Stimulated activated naive B cell treated with anti-CD40 and anti-IgM and Interleukin-4, amounts not matched to agents 10 μg/mL and 1 μg/mL and 100 μg/mL, for 72 hours (primary cell): ENCODE results near the gene ADIRF.

ENCODE experiments used
- ATAC-seq, 2 donors: fragments of 150-1000 bp; cut with Tn5 transposase; replicated peaks; 2 replicates each; pipeline ENCODE4 v1.10.0; 2021; ENCODE audit warnings: moderate library complexity in 1 of 2
- DNase-seq: peaks from one replicate; pipeline ENCODE4 v3.0.0; 2021
- H3K27ac Mint-ChIP-seq: one replicate; pipeline ENCODE4 v1.8.0; 2022; ENCODE audit warnings: mild to moderate bottlenecking, mixed read lengths
- H3K27me3 Mint-ChIP-seq, 2 donors: one replicate each; pipeline ENCODE4 v1.8.0; 2022; ENCODE audit warnings: mixed read lengths in 2 of 2
- H3K36me3 Mint-ChIP-seq, 2 donors: one replicate each; pipeline ENCODE4 v1.8.0; 2022; ENCODE audit warnings: mixed read lengths in 2 of 2, mild to moderate bottlenecking in 1 of 2
- H3K4me1 Mint-ChIP-seq, 2 donors: one replicate each; pipeline ENCODE4 v1.8.0; 2022; ENCODE audit warnings: mixed read lengths in 2 of 2, mild to moderate bottlenecking in 1 of 2
- H3K4me3 Mint-ChIP-seq, 2 donors: one replicate each; pipeline ENCODE4 v1.8.0; 2022; ENCODE audit warnings: mild to moderate bottlenecking in 2 of 2, mixed read lengths in 2 of 2, moderate library complexity in 1 of 2
- H3K9me3 Mint-ChIP-seq, 2 donors: one replicate each; pipeline ENCODE4 v1.8.0; 2022; ENCODE audit warnings: mixed read lengths in 2 of 2, mild to moderate bottlenecking in 1 of 2

The ADIRF gene

DNA sequence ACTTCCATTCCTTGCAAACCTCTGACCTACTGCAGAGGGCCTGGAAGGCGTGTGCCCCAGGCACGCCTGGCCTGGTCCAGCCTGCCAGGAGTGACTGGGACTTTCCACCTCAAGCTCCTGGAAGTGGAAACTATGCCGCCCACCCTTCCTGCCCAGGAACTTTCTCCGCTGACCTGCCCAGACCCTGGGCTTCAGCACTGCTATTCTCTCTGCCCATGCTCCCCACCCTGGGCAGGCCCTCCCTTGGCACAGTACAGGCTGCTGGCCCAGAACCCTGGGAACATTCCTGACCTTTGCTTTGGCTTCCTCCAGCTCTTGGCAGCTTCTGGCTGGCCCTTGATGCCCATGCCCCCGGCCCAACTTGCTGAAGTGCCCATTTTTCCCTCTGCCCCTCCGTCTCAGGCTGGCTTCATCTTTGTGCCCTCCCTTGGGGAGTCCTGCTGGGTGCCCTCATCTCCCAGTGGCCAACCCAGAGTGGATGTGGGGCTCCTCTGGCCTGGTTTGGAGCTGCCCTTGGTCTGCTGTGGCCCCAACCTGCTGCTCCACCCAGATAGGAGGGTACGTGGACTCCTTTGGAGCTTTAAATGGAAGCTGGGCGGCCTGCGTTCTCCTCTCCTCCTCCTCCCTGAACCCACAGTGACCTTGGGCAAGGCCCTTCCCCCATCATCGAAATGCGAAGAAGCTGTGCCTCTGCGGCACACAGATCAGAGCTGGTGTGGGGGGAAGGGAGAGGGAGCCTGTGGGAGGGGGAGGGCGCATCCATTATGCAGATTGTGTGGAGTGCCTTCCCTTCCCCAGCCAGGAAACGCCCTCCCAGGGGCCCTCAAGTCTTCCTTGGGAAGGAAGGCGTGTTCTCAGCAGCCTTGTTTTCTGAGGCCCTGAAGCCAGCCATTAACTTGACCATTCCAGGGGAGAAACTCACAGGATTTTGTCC lies 14.3 kb upstream of the ADIRF start:
- DNase-seq, result no peak
- H3K27ac Mint-ChIP-seq, result no peak overlapping the region
- H3K4me3 Mint-ChIP-seq, result no peak overlapping the region
- peaks cover 3 to 10% of the 10 kb centered on the region in 2 donors for H3K36me3 Mint-ChIP-seq
- H3K4me1 Mint-ChIP-seq, result peaks cover 5 to 6% of the 10 kb centered on the region in 2 donors
- H3K27me3 Mint-ChIP-seq, result peaks cover 9 to 24% of the 10 kb centered on the region in 2 donors
- peaks cover 8 to 9% of the 10 kb centered on the region in 2 donors for H3K9me3 Mint-ChIP-seq
- ATAC-seq, result peak in 1 of 2 donors; percentile 14

DNA sequence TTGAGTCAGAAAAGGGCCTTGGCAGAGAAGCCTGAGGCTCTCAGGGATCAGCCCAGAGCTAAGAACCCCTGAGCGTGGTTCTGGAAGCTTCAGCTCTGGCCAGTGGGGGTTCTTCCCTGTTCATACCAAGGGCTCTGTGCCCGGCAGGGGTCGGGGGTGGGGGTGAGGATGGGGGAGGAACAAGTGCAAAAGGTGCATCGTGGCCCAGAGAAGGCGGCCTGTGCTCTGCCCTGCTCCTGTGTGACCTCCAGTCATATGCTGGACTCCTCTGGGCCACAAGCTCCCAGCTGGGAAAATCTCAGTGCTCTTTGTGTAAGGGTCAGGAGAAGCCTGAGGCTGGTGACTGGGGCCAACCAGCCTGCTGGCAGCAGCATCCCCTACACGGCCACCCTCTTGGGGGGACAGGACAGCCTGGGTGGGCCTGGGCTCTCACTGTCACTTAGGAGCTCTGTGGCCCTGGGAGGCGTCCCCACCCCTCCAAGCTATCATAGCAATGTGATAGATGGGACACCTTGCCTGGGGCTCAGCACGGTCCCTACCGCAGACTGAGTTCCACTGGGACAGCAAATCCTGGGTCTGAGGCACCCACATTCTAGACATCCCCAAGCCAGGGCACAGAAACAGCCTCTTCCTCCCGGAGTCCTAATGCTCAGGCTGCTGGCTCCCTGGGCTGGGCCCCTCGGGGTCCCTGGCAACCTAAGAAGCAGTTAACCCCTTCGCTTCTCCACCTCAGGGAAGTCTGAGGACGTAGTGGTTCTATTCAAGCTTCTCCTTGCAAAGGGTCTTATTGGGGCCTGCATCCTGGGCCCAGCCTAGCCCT lies 13.4 kb upstream of the ADIRF start:
- Mint-ChIP-seq H3K9me3 (peaks cover 8 to 9% of the 10 kb centered on the region in 2 donors), H3K36me3 (peaks cover 3 to 10% of the 10 kb centered on the region in 2 donors), H3K4me1 (peaks cover 5 to 6% of the 10 kb centered on the region in 2 donors), H3K27ac (no peak overlapping the region), H3K27me3 (peaks cover 14 to 24% of the 10 kb centered on the region in 2 donors), H3K4me3 (no peak overlapping the region)
- DNase-seq, result no peak
- peak in 1 of 2 donors; percentile 15 for ATAC-seq

DNA sequence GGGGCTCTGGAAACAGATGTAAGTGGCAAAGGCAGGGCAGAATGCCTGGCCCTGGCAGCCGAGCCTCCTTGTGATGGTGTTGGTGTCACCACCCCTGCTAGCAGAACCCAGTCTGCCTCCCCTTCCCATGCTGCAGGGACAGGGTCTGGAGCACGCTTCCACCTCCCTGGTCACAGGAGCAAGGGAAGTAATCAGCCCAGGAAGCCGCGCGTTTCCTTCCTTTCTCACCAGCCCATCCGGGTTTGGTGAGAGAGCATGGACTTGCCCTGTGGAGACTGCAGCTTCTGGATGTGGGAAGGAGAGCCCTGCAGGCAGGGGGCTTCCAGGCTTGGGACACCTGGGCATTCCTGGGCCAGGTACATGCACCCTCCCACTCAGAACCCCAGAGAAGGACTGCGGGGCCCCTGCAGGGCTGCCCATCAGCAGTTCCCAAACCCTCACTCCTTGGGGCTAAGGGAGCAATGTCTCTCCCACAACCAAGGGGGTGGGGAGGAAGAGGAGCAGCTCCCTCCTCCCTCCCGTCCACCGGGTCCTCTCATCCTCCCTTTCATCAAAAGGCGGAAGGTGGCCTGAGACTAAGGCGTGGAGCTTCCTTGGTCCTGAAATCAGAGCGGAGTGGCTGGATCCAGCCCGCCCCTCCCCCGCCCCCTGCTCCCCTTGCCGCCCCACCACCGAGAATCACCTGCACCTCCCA lies 12.6 kb upstream of the ADIRF start:
- peaks cover 5 to 6% of the 10 kb centered on the region in 2 donors for H3K4me1 Mint-ChIP-seq
- DNase-seq, result no peak

DNA sequence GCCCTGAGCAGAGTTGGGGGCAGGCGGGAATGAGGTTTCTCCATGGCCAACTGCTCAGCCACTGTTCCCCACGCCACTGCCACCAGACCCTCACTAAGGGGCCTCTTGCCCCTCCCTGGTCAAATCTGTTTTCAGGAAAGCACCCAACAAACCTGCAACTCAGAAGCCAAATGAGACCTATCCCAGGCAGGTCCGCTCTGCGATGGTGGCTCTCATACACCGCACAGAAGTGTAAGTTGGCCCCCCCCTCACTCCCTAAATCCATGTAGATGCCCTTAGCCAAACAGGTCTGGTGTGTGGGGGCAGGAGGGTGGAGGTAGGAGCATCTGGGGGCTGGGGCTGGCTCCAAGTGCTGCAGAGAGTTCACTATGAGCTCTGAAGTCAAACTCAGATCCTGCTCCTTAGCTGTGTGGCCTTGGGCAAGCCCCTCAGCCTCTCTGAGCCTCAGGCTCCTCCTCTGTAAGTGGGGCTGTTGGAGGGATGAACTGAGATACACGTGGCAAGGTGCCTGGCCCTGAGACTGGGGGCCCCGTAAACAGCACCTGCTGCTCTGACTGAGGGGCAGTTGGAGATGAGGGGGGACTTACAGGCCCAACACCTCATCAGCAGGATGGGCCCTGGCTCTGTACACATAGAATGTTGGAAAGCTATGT lies 12.0 kb upstream of the ADIRF start:
- H3K36me3 Mint-ChIP-seq, result peaks cover 3 to 10% of the 10 kb centered on the region in 2 donors
- no peak for ATAC-seq
- H3K27me3 Mint-ChIP-seq, result peaks cover 14 to 29% of the 10 kb centered on the region in 2 donors
- peaks cover 8 to 9% of the 10 kb centered on the region in 2 donors for H3K9me3 Mint-ChIP-seq
- DNase-seq, result no peak
- H3K4me3 Mint-ChIP-seq, result no peak overlapping the region
- peaks cover 5 to 6% of the 10 kb centered on the region in 2 donors for H3K4me1 Mint-ChIP-seq
- no peak overlapping the region for H3K27ac Mint-ChIP-seq

More for the DNA sequence above, 12.6 kb upstream of the ADIRF start:
- ATAC-seq, result no peak
- Mint-ChIP-seq H3K36me3 (peaks cover 3 to 10% of the 10 kb centered on the region in 2 donors), H3K4me3 (no peak overlapping the region), H3K9me3 (peaks cover 8 to 9% of the 10 kb centered on the region in 2 donors), H3K27me3 (peaks cover 14 to 28% of the 10 kb centered on the region in 2 donors), H3K27ac (no peak overlapping the region)

DNA sequence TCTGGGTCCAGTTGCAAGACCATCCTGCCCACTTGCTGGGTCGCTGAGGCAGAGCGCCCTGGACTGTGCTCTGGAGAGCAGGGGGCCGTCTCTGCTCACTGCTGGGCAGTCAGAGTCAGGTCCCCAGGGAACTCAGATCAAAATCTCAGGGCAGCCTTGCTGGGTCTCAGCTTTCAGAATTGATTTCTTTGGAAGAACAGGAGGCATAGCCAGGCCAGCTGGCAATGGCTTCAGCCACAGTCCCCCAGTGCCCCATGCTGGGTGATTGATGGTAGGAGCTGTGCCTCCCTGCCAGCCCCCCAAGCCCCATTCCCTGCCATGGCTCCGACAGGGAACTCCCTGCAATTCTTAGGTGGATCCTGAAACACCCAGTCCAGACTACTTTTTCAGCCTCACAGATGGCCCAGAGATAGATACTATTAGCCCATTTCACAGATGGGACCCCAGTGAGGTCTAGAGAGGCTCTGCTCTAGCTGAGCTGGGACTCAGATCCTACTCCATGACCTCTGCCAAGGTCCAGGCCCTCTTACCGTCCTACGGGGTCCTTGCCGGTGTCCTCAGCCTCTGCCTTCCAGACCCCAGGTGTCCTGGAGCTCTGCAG lies 11.3 kb upstream of the ADIRF start:
- no peak for DNase-seq
- Mint-ChIP-seq H3K4me3 (no peak overlapping the region), H3K27me3 (peaks cover 14 to 29% of the 10 kb centered on the region in 2 donors), H3K36me3 (peaks cover under 1 to 6% of the 10 kb centered on the region in 2 donors), H3K9me3 (peaks cover 6 to 7% of the 10 kb centered on the region in 2 donors), H3K4me1 (peaks cover 5 to 6% of the 10 kb centered on the region in 2 donors), H3K27ac (no peak overlapping the region)
- ATAC-seq, result no peak

DNA sequence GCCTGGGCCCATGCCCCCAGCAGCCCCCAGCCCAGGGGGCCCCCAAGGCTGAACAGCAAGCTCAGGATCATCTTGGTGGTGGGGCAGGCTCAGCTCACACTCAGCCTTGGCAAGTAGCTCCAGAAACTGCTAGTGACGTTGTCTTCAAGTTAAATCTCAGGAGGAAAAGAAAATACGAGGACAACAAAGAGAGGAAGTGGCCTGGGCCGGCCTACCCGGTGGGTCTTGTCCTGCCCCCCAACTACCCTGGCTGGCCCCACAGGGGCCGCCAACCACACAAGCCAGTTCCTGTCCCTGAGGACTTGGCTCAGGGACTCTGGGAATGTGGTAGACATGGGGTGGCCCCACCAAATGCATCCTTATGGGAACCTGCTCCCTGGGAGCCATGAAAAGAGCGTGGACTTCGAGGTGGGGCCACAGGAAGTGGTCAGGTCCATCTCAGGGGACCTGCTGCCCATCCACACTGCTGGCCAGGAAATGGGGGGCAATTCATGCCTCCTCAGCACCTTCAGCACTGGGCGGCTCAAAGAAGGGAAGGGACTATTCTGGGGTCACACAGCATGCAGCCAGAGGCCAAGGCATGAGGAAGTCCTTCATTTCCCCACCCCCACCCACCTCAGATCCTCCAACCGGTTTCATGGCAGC lies 10.7 kb upstream of the ADIRF start, which contains the start of gene MMRN2:
Gene MMRN2, minus strand, starts transcription at position 145 of the 645 bp plus-strand sequence. Its CDS starts 74 bp downstream, at position 71.
- ATAC-seq, result no peak
- DNase-seq, result no peak
- Mint-ChIP-seq H3K4me1 (peaks cover 5 to 6% of the 10 kb centered on the region in 2 donors), H3K36me3 (no peaks in the 10 kb centered on the region), H3K9me3 (peaks cover 0 to 3% of the 10 kb centered on the region in 2 donors), H3K27ac (no peak within 1 kb of the TSS), H3K4me3 (no peak within 1 kb of the TSS), H3K27me3 (peaks cover 14 to 29% of the 10 kb centered on the region in 2 donors)

DNA sequence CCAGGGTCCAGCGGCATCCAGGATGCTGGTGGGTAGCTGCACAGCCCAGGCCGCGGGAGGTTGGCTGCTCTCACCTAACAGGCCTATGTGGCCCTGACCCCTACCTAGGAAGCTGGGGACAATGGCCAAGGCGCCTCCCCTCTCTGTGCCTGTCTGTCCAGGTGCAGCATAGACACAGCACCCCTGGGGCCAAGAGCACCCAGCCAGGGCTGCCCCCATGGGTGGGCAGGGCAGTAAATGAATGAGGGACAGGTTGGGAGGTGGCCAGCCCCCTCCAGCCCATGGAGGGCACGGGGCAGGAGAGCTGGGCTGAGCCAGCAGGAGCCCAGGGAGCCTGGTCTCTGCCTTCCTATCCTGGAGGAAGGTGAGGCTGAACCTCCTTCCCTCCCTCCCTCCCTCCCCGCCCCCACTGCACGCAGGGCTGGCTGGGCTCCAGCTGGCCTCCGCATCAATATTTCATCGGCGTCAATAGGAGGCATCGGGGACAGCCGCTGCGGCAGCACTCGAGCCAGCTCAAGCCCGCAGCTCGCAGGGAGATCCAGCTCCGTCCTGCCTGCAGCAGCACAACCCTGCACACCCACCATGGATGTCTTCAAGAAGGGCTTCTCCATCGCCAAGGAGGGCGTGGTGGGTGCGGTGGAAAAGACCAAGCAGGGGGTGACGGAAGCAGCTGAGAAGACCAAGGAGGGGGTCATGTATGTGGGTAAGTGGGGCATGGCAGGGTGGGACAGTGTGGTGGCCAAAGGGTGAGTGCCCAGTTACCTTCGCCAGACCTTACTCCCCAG lies 10.0 kb upstream of the ADIRF start, which contains the start of gene SNCG:
Gene SNCG, plus strand, starts transcription at position 484 of the 785 bp plus-strand sequence. Its CDS starts 99 bp downstream, at position 583.
- no peak within 1 kb of the TSS for H3K27ac Mint-ChIP-seq
- H3K27me3 Mint-ChIP-seq, result peaks cover 14 to 29% of the 10 kb centered on the region in 2 donors
- ATAC-seq (no peak), DNase-seq (no peak)
- H3K9me3 Mint-ChIP-seq, result peaks cover 0 to 3% of the 10 kb centered on the region in 2 donors
- no peak within 1 kb of the TSS for H3K4me3 Mint-ChIP-seq
- H3K4me1 Mint-ChIP-seq, result peaks cover 5 to 6% of the 10 kb centered on the region in 2 donors
- no peaks in the 10 kb centered on the region for H3K36me3 Mint-ChIP-seq

DNA sequence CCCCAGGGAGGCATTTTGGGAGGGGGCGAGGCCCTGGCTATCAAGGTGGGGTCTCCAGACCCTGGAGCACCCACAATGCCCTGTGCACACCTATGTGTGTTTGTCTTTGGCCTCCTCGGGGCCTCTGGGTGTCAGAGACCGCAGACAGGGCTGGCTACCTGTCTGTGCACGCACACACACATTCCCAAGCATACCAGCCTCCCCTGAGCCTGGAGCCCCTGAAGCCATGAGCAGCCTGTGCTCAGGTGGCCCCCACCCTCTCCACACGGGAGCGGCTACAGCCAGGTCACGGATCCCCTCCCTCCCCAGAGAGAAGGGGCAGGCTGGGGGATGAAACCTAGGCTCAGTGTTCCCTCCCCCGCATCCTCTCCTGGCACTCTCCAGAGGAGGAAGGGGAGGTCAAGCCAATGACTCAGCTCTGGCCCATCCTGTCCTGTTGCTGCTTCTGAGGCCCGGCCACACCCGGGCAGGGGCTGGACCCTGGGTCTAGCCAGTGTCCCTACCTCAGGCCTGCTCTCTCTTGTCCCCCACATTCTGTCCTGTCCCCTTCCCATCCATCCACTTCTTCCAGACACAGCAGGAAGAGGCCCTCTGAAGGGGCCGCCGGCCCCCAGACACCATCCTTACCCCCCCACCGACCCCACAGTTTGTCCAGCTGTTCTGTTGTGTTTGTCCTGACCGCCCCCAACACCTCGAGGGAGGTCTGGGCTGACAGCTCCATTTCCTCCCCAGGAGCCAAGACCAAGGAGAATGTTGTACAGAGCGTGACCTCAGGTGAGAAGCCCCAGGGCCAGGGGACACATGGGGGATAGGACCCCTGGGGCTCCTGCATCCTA lies 9.2 kb upstream of the ADIRF start:
- Mint-ChIP-seq H3K4me1 (peaks cover 2 to 6% of the 10 kb centered on the region in 2 donors), H3K27ac (no peak overlapping the region), H3K9me3 (no peaks in the 10 kb centered on the region), H3K4me3 (no peak overlapping the region), H3K27me3 (peaks cover 14 to 29% of the 10 kb centered on the region in 2 donors), H3K36me3 (no peaks in the 10 kb centered on the region)
- ATAC-seq (no peak), DNase-seq (no peak)

DNA sequence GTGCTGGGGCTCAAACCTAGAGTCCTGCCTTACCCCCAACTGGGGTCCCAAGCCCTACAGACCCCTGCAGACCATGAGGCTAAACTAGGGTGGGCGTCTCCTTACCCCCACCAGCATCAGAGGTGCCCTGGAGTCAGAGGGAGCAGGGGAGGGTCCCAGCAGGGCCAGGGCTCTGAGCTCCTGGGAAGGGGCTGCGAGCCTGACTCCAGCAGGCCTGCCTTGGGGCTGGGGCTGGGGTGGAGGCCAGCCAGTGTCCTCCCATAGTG lies 8.6 kb upstream of the ADIRF start:
- no peak overlapping the region for H3K27ac Mint-ChIP-seq
- no peak overlapping the region for H3K4me3 Mint-ChIP-seq
- H3K36me3 Mint-ChIP-seq, result no peaks in the 10 kb centered on the region
- H3K27me3 Mint-ChIP-seq, result peaks cover 14 to 29% of the 10 kb centered on the region in 2 donors
- DNase-seq (no peak), ATAC-seq (no peak)
- no peaks in the 10 kb centered on the region for H3K9me3 Mint-ChIP-seq
- peaks cover 2 to 6% of the 10 kb centered on the region in 2 donors for H3K4me1 Mint-ChIP-seq

DNA sequence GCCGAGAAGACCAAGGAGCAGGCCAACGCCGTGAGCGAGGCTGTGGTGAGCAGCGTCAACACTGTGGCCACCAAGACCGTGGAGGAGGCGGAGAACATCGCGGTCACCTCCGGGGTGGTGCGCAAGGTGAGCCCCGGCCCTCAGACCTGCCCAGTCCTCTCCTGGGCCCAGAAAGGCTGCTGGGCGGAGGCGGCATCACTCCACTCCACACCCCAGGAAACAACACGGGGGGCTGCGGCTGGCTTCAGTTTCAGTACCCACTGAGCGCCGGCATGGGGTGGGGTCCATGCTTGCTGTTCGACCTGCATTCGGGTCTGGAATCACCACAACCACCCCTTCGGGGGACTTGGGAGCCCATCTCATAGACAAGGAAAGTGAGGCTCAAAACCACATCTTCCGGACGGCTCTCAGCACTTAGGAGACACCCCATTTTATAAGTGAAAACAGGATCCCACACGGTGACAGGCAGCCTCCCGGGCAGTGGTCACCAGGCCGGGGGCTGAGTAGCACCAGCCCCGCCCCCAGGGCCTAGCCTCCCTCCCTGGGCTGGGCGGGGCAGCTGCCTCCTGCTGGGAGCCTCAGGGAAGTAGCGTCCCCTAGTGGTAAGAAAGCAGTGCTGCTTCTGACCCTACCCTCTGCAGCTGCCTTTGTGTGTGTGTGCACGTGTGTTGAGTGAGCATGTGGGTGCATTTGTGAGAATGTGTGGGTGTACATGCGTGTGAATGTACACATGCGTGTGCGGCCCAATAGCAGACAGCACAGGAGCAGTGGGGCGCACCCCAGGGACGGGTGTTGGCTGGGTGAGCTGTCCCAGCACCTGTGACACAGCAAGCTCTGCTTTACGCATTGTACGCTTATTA lies 8.0 kb upstream of the ADIRF start:
- Mint-ChIP-seq H3K4me1 (peaks cover 5 to 6% of the 10 kb centered on the region in 2 donors), H3K9me3 (no peaks in the 10 kb centered on the region), H3K27ac (no peak overlapping the region), H3K36me3 (no peaks in the 10 kb centered on the region), H3K27me3 (peaks cover 14 to 29% of the 10 kb centered on the region in 2 donors), H3K4me3 (no peak overlapping the region)
- ATAC-seq, result peak; percentile 77 to 80
- no peak for DNase-seq

DNA sequence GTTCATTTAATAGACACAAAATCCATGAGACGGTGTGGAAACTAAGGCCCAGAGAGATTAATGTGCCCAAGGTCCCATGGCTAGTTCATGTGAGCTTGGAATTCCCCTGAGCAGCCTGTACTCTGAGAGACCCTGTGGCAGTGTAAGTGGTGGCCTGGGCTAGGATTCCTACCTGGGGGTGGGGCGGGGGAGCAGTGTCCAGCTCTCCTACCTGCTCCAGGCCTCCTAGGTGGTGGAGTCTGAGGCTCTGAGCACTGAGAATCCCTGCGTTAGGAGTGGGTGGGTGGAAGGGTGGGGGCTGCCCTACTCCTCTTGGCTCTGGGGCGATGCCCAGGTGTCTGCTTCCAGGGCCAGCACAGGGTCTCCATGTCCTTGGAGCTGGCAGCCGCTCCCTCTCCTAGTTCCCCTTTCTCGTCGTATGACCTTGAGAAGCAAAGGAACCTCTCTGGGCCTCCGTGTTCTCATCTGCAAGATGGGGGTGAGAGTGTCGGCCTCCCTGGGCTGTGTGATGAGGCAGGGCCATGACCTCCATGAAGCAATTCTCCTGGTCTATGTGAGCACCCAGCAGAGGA lies 7.3 kb upstream of the ADIRF start:
- H3K36me3 Mint-ChIP-seq, result no peaks in the 10 kb centered on the region
- peaks cover 14 to 29% of the 10 kb centered on the region in 2 donors for H3K27me3 Mint-ChIP-seq
- no peak overlapping the region for H3K27ac Mint-ChIP-seq
- no peak overlapping the region for H3K4me3 Mint-ChIP-seq
- H3K4me1 Mint-ChIP-seq, result peaks cover 11 to 13% of the 10 kb centered on the region in 2 donors
- H3K9me3 Mint-ChIP-seq, result no peaks in the 10 kb centered on the region
- ATAC-seq (no peak), DNase-seq (no peak)
